GM21515 (cell line): ENCODE measurements around the gene RECK.
A peak's percentile ranks its signal among the peaks of the same experiment; 100 is the strongest.
"Not testable (repeated sequence)": the region's sequence is repeated elsewhere in the genome, so short reads cannot be mapped to it uniquely, and the experiment has no call there.

Experiments
- ATAC-seq: cut with Tn5 transposase; IDR thresholded peaks from one replicate; pipeline ENCODE4 v1.9.1; 2021; ENCODE audit not compliant: unreplicated experiment

The RECK gene, protein sequence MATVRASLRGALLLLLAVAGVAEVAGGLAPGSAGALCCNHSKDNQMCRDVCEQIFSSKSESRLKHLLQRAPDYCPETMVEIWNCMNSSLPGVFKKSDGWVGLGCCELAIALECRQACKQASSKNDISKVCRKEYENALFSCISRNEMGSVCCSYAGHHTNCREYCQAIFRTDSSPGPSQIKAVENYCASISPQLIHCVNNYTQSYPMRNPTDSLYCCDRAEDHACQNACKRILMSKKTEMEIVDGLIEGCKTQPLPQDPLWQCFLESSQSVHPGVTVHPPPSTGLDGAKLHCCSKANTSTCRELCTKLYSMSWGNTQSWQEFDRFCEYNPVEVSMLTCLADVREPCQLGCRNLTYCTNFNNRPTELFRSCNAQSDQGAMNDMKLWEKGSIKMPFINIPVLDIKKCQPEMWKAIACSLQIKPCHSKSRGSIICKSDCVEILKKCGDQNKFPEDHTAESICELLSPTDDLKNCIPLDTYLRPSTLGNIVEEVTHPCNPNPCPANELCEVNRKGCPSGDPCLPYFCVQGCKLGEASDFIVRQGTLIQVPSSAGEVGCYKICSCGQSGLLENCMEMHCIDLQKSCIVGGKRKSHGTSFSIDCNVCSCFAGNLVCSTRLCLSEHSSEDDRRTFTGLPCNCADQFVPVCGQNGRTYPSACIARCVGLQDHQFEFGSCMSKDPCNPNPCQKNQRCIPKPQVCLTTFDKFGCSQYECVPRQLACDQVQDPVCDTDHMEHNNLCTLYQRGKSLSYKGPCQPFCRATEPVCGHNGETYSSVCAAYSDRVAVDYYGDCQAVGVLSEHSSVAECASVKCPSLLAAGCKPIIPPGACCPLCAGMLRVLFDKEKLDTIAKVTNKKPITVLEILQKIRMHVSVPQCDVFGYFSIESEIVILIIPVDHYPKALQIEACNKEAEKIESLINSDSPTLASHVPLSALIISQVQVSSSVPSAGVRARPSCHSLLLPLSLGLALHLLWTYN

DNA sequence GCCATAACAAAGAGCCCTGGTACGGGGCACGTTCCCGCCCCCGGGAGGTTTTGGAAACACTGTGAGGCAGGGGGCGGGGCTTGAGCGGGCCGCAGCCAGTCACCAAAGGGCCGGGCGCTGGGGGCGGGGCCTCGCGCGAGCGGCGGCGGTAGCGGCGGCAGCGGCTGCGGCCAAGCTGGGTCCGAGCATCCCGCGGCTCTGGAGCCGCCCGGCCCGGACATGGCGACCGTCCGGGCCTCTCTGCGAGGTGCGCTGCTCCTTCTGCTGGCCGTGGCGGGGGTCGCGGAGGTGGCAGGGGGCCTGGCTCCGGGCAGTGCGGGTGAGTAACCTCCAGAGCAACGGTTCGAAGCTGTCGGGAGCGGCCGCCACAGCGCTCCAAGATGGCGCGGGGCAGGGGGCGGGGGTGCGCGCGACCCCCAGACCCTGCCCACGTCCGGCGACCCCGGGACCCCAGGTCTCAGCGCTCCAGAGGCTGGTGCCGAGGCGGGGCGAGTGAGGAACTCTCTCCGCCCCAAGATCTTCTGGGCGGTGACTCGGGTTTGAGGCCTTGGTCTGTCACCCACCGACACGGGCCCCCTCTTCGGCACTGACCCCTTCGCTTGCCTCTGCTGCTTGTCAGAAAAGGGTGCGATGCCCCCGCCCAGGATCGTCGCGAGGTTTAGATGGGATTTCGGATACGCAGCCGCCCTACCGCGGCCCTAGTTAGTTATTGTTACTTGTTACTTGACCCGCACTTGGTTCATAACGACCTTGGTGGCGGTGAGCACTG lies at the start of gene RECK:
Gene RECK, plus strand, starts transcription at position 134 of the 769 bp plus-strand sequence. Its CDS starts 86 bp downstream, at position 220.
- peak; percentile 91 for ATAC-seq

DNA sequence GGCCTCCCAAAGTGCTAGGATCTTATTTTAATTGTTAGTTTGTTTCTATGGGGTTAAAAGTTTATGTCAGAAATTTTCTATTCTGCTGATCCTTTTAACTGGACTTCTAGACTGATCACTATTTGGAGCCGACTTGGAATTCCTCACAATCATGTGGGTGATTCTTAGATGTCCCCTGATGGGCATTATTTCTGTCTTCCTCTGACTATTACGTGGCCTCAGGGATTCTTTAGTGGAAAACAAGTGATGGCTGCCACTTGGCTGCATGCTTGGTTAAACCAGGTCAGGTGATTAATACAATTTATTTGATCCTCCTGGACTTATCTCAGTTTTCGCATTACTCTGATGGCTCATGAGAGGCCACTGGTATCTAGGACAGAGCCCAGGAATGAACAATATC lies 46.6 kb upstream of the RECK start:
- no peak for ATAC-seq

DNA sequence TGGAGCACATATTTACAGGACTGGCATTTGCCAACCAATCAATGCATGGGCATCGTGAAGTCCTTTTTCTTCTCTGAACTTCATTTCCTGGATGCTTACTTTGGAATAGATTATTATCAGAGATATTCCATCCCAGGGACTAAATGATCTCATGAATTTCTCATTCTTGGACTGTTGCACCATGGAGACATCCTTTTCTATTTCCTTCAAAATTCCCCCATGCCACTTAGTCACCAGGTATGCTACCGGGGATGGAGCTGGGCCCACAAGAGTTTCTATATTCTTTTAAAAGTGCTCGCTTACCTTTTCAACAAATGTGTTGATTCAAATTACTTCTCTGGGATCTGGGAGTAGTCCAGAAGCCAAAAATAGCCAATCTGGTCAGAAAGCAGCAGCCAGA lies 43.6 kb upstream of the RECK start:
- not testable (repeated sequence) for ATAC-seq

DNA sequence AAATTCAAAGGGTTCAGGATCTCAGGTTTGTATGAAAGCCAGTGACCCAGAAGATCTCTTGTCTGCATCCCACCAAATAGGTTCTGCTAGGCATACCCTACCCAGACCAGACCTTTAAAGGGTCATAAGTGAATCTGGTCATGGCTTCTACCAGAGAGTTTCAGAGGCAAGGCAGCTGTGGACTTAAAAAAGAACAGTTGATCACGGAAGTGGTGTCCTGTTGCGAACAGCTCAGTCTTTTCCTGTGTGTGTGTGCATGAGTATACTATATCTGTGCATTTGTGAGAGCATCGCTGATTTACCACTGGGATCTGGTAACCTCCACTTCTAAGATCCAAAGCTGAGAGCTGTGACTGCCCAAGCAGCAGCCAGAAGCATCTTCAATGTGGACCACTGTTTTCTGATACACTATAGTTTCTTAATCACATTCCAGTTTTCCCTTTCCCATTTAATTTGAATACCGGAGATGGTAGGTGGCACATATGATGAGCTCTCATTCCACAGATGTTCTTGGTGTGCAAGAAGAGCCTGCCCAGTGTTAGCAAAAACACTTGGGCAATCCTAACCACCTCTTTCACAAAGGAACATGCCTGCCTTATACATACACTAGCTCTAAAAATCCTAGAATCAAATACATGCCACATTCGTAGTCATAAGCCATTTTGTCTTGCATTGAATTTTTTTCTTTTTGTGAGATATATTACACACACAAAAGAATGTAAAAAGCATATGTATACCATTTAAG lies 42.6 kb upstream of the RECK start:
- no peak for ATAC-seq

DNA sequence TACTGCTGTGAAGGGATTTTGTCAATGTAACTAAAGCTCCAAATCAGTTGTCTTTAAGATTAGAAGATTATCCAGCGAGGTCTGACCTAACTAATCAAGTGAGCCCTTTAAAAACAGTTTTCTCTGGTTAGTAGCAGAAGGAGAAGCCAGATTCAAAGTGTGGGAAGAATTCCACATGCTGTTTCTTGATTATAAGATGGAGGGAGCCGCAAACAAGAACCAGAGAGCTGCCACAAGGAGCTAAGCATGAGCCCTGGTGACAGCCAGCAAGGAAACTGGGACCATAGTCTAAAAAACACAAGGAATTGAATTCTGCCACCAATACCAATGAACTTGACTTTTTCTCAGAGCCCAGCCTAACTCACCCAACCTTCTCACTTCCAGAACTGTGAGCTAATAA lies 41.8 kb upstream of the RECK start:
- no peak for ATAC-seq

DNA sequence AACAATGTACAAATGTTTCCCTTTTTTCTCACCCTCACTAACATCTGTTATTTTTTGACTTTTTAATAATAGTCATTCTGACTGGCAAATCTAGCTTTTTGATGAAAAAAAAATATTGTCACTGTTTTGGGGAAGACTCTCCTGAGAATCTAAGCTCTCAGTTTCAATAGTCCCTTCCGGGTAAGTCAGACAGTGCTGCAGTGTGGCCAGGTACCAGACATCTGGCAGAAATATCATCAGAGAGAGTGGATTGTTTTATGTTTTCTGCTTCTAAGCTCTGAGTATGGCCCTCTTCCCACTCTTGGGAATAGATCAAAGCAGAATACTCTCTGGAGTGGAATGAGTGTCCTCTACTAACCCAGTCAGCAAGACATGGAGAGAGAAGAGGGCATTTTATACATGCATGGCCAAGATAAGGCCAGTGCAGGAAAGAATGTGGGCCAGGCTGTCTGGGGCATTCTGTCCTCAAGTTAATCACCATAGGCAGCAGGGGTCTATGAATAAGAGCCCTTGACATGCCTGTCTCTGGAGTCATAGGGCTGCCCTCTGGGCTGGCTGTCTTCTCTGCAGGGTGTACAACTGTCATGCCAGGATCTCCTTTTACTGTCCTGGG lies 40.2 kb upstream of the RECK start:
- no peak for ATAC-seq

DNA sequence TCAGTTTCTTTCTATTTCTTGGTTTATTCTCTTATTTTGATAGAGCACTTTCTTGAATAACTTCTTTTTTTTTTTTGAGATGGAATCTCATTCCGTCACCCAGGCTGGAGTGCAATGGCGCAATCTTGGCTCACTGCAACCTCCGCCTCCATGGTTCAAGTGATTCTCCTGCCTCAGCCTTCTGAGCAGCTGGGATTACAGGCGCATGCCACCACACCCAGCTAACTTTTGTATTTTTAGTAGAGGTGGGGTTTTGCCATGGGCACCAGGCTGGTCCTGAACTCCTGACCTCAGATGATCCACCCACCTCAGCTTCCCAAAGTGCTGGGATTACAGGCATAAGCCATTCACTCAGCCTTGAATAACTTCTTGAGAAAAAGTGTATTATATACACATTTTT lies 39.7 kb upstream of the RECK start:
- not testable (repeated sequence) for ATAC-seq

DNA sequence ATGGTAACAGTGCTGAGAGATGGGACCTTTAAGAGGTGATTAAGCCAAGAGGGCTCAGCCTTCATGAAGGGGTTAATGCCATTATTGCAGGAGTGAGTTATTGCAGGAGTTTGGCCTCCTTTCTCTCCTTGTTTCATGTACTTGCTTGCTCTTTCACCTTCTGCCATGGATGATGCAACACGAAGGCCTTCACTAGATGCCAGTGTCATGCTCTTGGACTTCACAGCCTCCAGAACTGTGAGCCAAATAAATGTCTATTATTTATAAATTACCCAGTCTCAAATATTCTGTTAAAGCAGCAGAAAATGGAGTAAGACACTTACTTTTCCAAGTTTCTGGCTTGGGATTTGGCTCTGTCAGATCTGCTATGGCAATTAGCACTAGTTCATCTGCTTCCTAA lies 38.4 kb upstream of the RECK start:
- no peak for ATAC-seq

DNA sequence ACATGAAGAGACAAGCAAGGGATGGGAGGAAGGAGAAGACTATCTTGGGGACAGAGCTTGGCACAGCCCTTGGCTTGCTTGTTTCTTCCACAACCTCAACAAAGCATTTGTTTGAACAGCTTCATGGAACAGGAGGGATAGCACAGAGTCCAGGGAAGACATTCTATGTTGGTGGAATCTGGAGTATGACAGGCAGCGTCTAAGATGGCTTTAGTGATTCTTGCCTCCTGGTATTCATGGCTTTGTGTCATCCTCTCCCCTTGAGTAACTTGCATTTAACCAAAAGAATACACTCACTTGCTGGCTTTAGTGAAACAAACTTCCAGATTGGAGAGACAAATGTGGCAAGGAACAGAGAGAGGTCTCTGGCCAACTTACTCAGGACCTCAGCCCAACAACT lies 30.8 kb upstream of the RECK start:
- no peak for ATAC-seq

DNA sequence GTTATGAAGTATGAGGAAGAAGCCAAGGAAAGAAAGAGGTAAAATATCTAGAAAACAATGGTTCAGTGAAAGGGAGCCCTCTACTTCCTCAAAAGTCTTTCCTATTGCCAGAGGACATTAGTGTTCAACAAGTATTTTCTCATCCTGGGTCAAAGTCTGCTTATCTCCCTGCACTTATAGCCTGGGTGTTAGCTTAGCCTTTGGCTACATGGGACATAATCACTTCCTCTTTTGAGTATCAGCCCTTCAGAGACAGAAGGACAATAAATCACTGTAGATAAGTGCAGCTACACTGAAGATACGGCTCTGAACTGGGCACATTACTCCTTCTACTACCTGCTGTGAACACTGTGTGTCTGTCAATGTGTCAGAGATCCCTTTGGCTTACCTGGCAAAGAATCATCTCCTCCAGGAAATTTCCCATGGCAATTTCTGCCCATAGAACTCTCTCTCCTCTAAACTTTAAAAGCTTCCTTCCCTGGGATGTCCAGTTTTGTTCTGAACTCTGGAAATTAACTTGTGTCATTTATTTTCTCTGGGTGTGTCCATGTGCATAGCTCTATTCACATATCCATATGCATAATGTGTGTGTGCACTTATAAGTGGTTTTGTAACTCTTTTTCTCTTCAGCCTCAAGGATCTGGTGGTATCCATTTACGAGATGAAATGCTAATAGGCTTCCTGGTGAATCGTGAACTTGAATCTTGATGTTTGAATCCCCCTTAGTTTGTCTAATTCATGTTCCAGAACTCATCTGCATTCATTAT lies 30.0 kb upstream of the RECK start:
- no peak for ATAC-seq

DNA sequence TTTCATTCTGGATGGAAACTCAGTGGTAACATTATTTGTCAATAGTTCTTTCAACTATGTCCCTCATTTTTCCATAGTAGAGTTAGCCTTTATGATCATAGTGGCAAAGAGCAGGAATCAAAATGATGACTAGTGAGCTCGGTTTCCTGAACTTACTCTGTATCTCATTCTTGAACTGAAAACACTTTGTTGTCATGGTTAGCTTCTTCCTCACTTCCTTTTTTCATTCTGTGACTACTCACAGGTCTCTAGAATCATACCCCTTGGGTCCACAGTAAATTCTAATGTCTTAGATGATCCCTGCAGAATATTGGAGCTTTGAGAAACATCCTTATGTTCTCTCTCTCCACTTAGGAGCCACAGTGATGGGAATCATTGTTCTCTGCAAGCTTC lies 29.4 kb upstream of the RECK start:
- peak; percentile 69 for ATAC-seq

DNA sequence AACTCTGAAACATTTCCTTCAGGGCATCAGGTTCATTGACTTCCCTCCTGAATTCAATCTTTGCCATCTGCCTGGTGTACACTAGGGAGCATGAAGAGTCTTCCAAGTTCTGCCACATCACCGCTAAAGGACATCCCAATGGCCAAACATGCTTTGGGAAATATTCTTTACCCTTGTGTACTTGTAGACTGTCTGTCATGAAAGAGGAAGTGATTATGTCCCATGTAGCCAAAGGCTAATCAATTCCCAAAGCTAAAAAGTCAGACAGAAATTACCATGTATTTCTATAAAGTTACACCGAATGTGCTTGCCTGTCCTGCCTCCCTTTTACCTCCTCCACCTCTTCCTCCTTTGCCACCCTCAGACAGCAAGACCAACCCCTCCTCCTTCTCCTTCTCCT lies 28.9 kb upstream of the RECK start:
- ATAC-seq: no peak

DNA sequence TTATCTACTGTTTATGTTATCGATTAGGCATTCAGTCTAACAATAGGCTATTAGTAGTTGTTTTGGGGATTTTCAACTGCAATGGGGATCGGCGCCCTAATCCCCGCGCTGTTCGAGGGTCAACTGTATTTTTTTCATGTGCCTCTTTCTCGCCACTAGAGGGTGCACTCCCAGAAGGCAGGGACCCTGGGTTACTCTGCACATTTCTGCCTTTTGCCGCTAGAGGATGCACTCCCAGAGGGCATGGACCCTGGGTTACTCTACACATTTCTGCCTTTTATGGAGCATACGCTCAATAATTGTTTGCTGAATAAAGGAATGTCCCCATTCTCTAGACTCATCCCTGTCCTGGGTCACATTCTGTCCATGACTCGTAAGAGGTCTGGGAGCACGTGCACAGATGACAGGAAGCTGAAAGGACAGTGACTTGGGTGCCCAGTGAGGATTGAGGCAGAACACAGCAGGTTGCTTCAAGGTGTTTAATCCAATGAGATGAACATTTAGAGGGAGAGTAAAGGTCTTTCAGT lies 27.9 kb upstream of the RECK start:
- no peak for ATAC-seq

DNA sequence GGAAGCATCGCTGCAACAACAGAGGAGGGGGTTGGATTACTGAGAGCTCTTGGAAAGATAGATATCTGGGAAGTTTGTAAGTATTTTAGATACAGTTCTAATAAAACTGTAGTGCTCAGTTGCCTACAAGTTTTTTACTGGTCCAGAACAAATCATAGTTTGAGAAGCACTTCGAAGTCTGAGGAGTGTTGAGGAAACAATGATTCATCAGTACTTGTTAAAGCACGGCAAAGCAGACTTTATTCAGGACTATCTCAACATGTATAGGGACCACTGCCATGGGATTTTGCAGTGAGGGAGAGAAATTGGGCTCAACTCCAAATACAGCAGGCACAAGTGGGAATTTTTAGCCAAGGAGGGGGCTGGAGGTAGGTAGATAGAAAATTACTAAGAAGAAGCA lies 25.3 kb upstream of the RECK start:
- ATAC-seq: no peak

DNA sequence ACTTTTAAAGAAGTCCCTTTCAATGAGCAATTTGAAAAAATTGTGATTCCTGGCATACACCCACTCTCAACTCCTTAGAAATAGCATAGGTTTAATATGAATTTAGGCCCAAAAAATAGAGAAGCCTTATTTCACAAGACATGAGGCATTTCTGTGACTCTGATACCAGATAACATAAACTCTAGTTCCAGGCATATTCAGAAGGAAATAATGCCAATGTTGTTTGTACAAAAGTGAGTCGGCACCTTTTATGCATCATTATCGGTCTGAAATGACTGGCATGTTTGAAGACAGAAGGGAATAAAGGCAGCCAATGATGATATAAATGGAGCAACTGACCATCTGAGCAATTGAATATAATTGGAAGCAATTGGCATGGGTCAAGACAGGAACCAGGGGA lies 19.4 kb upstream of the RECK start:
- no peak for ATAC-seq

DNA sequence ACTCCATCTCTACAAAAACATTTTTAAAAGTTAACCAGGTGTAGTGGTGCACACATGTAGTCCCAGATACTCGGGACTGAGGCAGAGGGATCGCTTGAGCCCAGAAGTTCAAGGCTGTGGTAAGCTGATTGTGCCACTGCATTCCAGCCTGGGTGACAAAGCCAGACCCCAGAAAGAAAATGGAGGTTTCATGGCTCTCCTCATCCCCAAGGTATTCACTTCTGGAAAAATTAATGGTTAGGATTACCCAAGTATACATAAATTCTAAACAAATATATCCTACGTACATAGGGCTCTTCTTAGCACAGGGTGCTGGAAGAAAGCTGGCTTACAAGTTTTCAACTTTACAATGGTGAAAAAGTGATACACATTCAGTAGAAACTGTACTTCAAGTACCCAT lies 18.6 kb upstream of the RECK start:
- no peak for ATAC-seq

DNA sequence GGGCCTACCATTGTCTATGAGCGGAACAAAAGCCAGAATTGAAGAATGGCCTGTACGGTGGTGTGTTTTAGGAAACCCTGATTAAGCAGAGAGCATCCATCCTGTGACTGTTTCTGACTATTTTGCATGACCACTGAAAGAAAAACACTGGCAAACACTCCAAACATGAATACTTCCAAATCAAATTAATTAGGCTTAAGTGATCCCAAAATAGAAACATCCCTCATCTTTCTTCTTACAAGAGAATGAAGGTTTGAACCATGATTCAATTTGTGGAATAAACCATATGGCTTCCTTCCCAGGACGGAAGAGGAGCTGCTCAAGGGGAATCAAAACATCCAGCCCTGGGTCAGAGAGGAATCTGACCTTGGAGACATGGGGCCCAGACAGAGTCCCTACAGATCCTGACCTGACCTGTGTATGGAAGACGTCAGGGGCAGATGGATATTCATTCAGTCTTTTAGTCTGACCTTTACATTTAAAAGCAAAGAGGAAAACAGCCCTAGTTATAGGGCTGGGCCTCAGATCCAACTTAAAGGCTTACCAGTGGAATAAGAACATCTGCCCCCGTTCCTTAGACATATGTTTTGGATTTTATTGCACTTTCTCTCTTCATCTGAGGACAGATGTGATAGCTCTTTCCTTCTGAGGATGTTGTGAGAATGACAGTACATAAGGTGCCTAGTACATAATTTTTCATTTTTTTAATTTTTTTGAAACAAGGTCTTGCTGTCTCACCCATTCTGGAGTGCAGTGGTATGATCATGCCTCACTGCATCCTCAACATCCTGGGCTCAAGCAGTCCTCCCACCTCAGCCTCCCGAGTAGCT lies 17.6 kb upstream of the RECK start:
- ATAC-seq: no peak

DNA sequence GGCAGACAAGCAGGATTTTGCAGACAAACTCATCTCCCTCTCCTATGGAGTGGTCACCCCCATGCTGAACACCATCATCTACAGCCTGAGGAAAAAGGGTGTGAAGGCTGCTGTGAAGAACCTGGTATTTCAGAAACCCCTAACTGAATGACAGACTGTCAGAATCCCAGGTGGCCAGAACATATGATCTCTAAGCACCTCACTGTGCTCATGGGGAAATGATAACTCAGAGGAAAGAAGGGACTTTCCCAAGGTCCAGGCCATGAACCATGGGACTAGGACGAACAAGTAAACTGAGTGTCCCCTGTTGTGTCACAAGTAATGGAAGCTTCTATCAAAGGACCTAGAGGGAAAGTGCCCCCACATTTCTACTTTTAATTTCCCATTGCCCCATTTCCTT lies 14.7 kb upstream of the RECK start:
- no peak for ATAC-seq
